B cell (primary cell): ENCODE data around the gene CD44. TPM values are rescaled to one million over a fixed set of nuclear protein-coding genes. Genes with fewer than 3 reads are reported as not detected.

ENCODE experiments used
- ATAC-seq: fragments of 200-7000 bp; cut with Tn5 transposase; one replicate; pipeline ENCODE4 v1.10.0; 2021; ENCODE audit warnings: low read depth, mild to moderate bottlenecking, moderate number of reproducible peaks, moderate library complexity
- CTCF ChIA-PET: fragments of 350-600 bp; sonication (Branson Sonifier 250); formaldehyde crosslinking; loops from one replicate; lab custom pipeline; 2021; ENCODE audit warnings: antibody characterized with exemption, inconsistent platforms; lab: Charles Lee
- POLR2A ChIA-PET: fragments of 350-600 bp; sonication (Branson Sonifier 250); formaldehyde crosslinking; loops from one replicate; lab custom pipeline; 2021; ENCODE audit warnings: antibody characterized with exemption; lab: Charles Lee
- DNase-seq: peaks from one replicate; pipeline ENCODE4 v3.0.0; 2013
- H2AFZ ChIP-seq: 2 replicates; pipeline ENCODE4 v1.6.1; 2012; ENCODE audit warnings: mild to moderate bottlenecking, low read depth, low read length; ENCODE audit not compliant: insufficient read depth, poor library complexity, severe bottlenecking
- H3K27ac ChIP-seq, 2 donors: 1 replicate in 1 of 2; 2 replicates in 1 of 2; pipeline ENCODE4 v1.5.1; 2012 to 2013; ENCODE audit warnings: low read length in 2 of 2, mild to moderate bottlenecking in 2 of 2, moderate library complexity in 1 of 2
- H3K27me3 ChIP-seq, 4 experiments: fragments of 200-600 bp in 1 of 4; sonication (generic) in 1 of 4; replicated peaks in 1 of 4; 1 replicate in 2 of 4; 2 replicates in 2 of 4; pipeline versions ENCODE4 v1.6.1 to v1.7.0; 2013 to 2016; ENCODE audit warnings: low read length in 3 of 4, mild to moderate bottlenecking in 2 of 4, mixed read lengths in 1 of 4, moderate library complexity in 1 of 4; ENCODE audit not compliant: insufficient read depth in 4 of 4, control insufficient read depth in 3 of 4; ENCODE audit errors: control extremely low read depth in 1 of 4
- H3K36me3 ChIP-seq, 2 experiments: replicated peaks in 1 of 2; 1 replicate in 1 of 2; 2 replicates in 1 of 2; pipeline versions ENCODE4 v1.6.1 to v1.7.1; 2013; ENCODE audit warnings: low read length in 1 of 2; ENCODE audit not compliant: insufficient read depth in 2 of 2, control insufficient read depth in 1 of 2; ENCODE audit errors: control extremely low read depth in 1 of 2, extremely low read depth in 1 of 2
- H3K4me1 ChIP-seq, 2 donors: fragments of 200-600 bp in 1 of 2; sonication (generic) in 1 of 2; 1 replicate in 1 of 2; 2 replicates in 1 of 2; pipeline versions ENCODE4 v1.5.1 to v1.6.1; 2013 to 2017; ENCODE audit warnings: low read length in 2 of 2; ENCODE audit not compliant: control insufficient read depth in 2 of 2, insufficient read depth in 2 of 2
- H3K4me2 ChIP-seq: replicated peaks from 2 replicates; pipeline ENCODE3; 2012; ENCODE audit warnings: mild to moderate bottlenecking, low read depth, low read length; ENCODE audit not compliant: poor library complexity, severe bottlenecking
- H3K4me3 ChIP-seq, 5 experiments: fragments of 200-600 bp in 1 of 5; sonication (generic) in 1 of 5; 1 replicate in 3 of 5; 2 replicates in 2 of 5; pipeline versions ENCODE4 v1.5.1 to v1.7.0; 2011 to 2016; ENCODE audit warnings: low read length in 4 of 5, mild to moderate bottlenecking in 4 of 5, low read depth in 2 of 5, control low read depth in 1 of 5, moderate library complexity in 1 of 5; ENCODE audit not compliant: insufficient read depth in 1 of 5; ENCODE audit errors: control extremely low read depth in 1 of 5, extremely low read depth in 1 of 5
- H3K79me2 ChIP-seq: fragments of 200-600 bp; sonication (generic); one replicate; pipeline ENCODE4 v1.6.0; 2016; ENCODE audit warnings: low read length; ENCODE audit not compliant: control insufficient read depth, insufficient read depth
- H3K9ac ChIP-seq: fragments of 200-600 bp; sonication (generic); 2 replicates; pipeline ENCODE4 v1.6.1; 2017; ENCODE audit warnings: mild to moderate bottlenecking, low read length, moderate library complexity
- H3K9me3 ChIP-seq, 3 donors: one replicate each; pipeline versions ENCODE4 v1.6.1 to v1.7.1; 2013; ENCODE audit warnings: low read length in 2 of 3; ENCODE audit not compliant: control insufficient read depth in 2 of 3, insufficient read depth in 1 of 3; ENCODE audit errors: control extremely low read depth in 1 of 3
- H4K20me1 ChIP-seq: 2 replicates; pipeline ENCODE4 v1.6.0; 2012; ENCODE audit warnings: mild to moderate bottlenecking, low read length; ENCODE audit not compliant: insufficient read depth, control insufficient read depth, poor library complexity, severe bottlenecking
- H3K27ac Mint-ChIP-seq: one replicate; pipeline ENCODE4 v1.8.0; 2021; ENCODE audit warnings: mixed read lengths
- H3K27me3 Mint-ChIP-seq: one replicate; pipeline ENCODE4 v1.8.0; 2021; ENCODE audit warnings: mixed read lengths
- H3K4me1 Mint-ChIP-seq: one replicate; pipeline ENCODE4 v1.8.0; 2021; ENCODE audit warnings: mixed read lengths
- H3K4me3 Mint-ChIP-seq: one replicate; pipeline ENCODE4 v1.8.0; 2021; ENCODE audit warnings: mixed read lengths
- H3K9me3 Mint-ChIP-seq: one replicate; pipeline ENCODE4 v1.8.0; 2022; ENCODE audit warnings: mixed read lengths; ENCODE audit not compliant: insufficient read depth
- CTCF ChIP-seq: fragments of 200-600 bp; IDR thresholded peaks from one replicate; pipeline ENCODE4 v1.8.0; 2022; ENCODE audit warnings: antibody characterized with exemption, mild to moderate bottlenecking
- EZH2 ChIP-seq: IDR thresholded peaks from 2 replicates; pipeline ENCODE4 v1.6.1; 2012; ENCODE audit warnings: borderline replicate concordance, low read depth, mild to moderate bottlenecking, moderate library complexity, low read length; ENCODE audit not compliant: insufficient read depth, poor library complexity, severe bottlenecking
- WGBS: methylation state at CpG from one replicate; pipeline ENCODE4 v1.1.5; 2013; ENCODE audit warnings: missing lambda C conversion rate; ENCODE audit not compliant: insufficient coverage; 5-methylcytosine and 5-hydroxymethylcytosine counted together
- intact Hi-C: fragments of 100-400 bp; cut with micrococcal nuclease; formaldehyde crosslinking; loops from one replicate; pipeline ENCODE4 v1.10.0; 2022
- polyA plus RNA-seq: library from polyadenylated mRNA; depleted of rRNA; stranded (reverse); fragments of >200 nt; gene quantifications from 2 replicates; pipeline ENCODE4 v1.2.3, GENCODE V29; 2012
- total RNA-seq, 2 donors: library from RNA; stranded (reverse); fragments of 120-200 nt in 1 of 2; gene quantifications; 1 replicate in 1 of 2; 2 replicates in 1 of 2; pipeline versions ENCODE4 v1.2.3 to v1.2.4, GENCODE V29; 2013 to 2022

Gene CD44
- total and polyA plus RNA-seq, 2 donors (not counting 1 experiment from before 2014, with no cell fraction given) = 261 to 896 TPM

- no peaks in the 10 kb centered on the region for H3K27me3 ChIP-seq
- peak; percentile 74 for DNase-seq
- no peaks in the 10 kb centered on the region for H3K27me3 Mint-ChIP-seq
- no peak overlapping the region for H3K9ac ChIP-seq
- H3K27ac Mint-ChIP-seq = peak overlapping the region; percentile 86
- H3K9me3 ChIP-seq = no peaks in the 10 kb centered on the region
- H3K4me1 ChIP-seq = peaks cover 59 to 63% of the 10 kb centered on the region in 2 donors
- peak; percentile 76 for ATAC-seq
- no peaks in the 10 kb centered on the region for H3K36me3 ChIP-seq
- no peaks in the 10 kb centered on the region for H3K9me3 Mint-ChIP-seq
- peak overlapping the region; percentile 54 for H3K4me3 Mint-ChIP-seq
- no peaks in the 10 kb centered on the region for H4K20me1 ChIP-seq
- ChIA-PET CTCF (no interaction called here), POLR2A (interaction anchor here (1.1 kb wide), 1 partner anchor 26 kb away, joined by 4 read pairs; no protein-coding TSS in a partner anchor)
- peak overlapping the region; percentile 19 for H3K4me2 ChIP-seq
- H3K4me3 ChIP-seq = no peak overlapping the region
- peaks cover 12% of the 10 kb centered on the region for H3K79me2 ChIP-seq
- H3K27ac ChIP-seq = no peak overlapping the region
- peaks cover 82% of the 10 kb centered on the region for H3K4me1 Mint-ChIP-seq
- TF ChIP-seq EZH2 (no peak), CTCF (no peak)
- H2AFZ ChIP-seq = no peak overlapping the region
- intact Hi-C loops = loop anchor here (1.0 kb wide), 1 partner anchor 32 kb away; no protein-coding TSS in a partner anchor
- WGBS = 73% methylated on average over 8 of the region's 9 CpGs
These were observed 23.9 kb upstream of the CD44 start for GRCh38 chr11:35114906-35115687.

GRCh38 chr11:35115688-35116030 lies 23.3 kb upstream of the CD44 start:
- intact Hi-C loops = loop anchor here (1.0 kb wide), 1 partner anchor 32 kb away; no protein-coding TSS in a partner anchor
- H3K27ac Mint-ChIP-seq = peak overlapping the region; percentile 67

More at GRCh38 chr11:35115688-35116030, 23.3 kb upstream of the CD44 start:
- no peak overlapping the region for H2AFZ ChIP-seq
- no peak overlapping the region for H3K4me2 ChIP-seq
- peaks cover 12% of the 10 kb centered on the region for H3K79me2 ChIP-seq
- DNase-seq (no peak), ATAC-seq (no peak)
- peaks cover 83% of the 10 kb centered on the region for H3K4me1 Mint-ChIP-seq
- no peak for TF ChIP-seq EZH2
- no peak for TF ChIP-seq CTCF
- WGBS = 95% methylated on average over 4 of the region's 4 CpGs
- H3K4me1 ChIP-seq = peaks cover 57 to 63% of the 10 kb centered on the region in 2 donors
- H3K9me3 ChIP-seq = no peaks in the 10 kb centered on the region
- no peaks in the 10 kb centered on the region for H4K20me1 ChIP-seq
- H3K4me3 ChIP-seq = no peak overlapping the region
- H3K9me3 Mint-ChIP-seq = no peaks in the 10 kb centered on the region
- ChIA-PET CTCF (interaction anchor here (1.5 kb wide), 1 partner anchor 33 kb away, joined by 3 read pairs; no protein-coding TSS in a partner anchor), POLR2A (interaction anchor here (1.1 kb wide), 1 partner anchor 27 kb away, joined by 4 read pairs; no protein-coding TSS in a partner anchor)
- H3K4me3 Mint-ChIP-seq = no peak overlapping the region
- no peak overlapping the region for H3K9ac ChIP-seq
- H3K36me3 ChIP-seq = no peaks in the 10 kb centered on the region
- no peaks in the 10 kb centered on the region for H3K27me3 ChIP-seq
- no peak overlapping the region for H3K27ac ChIP-seq
- no peaks in the 10 kb centered on the region for H3K27me3 Mint-ChIP-seq
